ENCODE measurements around the gene TAF1L.
"Not testable (repeated sequence)": the region's sequence is repeated elsewhere in the genome, so short reads cannot be mapped to it uniquely, and the experiment has no call there.

Gene TAF1L, protein sequence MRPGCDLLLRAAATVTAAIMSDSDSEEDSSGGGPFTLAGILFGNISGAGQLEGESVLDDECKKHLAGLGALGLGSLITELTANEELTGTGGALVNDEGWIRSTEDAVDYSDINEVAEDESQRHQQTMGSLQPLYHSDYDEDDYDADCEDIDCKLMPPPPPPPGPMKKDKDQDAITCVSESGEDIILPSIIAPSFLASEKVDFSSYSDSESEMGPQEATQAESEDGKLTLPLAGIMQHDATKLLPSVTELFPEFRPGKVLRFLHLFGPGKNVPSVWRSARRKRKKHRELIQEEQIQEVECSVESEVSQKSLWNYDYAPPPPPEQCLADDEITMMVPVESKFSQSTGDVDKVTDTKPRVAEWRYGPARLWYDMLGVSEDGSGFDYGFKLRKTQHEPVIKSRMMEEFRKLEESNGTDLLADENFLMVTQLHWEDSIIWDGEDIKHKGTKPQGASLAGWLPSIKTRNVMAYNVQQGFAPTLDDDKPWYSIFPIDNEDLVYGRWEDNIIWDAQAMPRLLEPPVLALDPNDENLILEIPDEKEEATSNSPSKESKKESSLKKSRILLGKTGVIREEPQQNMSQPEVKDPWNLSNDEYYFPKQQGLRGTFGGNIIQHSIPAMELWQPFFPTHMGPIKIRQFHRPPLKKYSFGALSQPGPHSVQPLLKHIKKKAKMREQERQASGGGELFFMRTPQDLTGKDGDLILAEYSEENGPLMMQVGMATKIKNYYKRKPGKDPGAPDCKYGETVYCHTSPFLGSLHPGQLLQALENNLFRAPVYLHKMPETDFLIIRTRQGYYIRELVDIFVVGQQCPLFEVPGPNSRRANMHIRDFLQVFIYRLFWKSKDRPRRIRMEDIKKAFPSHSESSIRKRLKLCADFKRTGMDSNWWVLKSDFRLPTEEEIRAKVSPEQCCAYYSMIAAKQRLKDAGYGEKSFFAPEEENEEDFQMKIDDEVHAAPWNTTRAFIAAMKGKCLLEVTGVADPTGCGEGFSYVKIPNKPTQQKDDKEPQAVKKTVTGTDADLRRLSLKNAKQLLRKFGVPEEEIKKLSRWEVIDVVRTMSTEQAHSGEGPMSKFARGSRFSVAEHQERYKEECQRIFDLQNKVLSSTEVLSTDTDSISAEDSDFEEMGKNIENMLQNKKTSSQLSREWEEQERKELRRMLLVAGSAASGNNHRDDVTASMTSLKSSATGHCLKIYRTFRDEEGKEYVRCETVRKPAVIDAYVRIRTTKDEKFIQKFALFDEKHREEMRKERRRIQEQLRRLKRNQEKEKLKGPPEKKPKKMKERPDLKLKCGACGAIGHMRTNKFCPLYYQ (N-terminal part only)

DNA sequence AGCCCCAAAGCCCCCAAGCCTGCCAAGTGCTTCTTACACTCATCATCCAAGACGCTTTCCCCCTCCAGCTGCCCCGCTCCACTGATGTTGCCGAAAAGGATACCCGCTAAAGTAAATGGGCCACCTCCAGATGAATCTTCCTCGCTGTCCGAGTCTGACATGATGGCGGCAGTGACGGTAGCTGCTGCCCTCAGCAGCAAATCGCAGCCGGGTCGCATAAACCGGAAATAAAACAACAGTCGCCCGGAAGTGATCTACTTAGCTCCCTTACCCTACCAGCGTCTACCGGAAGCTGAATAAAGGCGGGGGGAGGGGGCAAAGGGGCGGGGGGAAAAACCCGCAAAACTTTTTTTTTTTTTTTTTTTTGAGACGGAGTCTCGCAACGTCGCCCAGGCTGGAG lies at the start of gene TAF1L:
TAF1L (minus strand) TSS at position 308 of the 400 bp plus-strand sequence; CDS start at position 218, 90 bp downstream.
- no peak for DNase-seq (ENCODE audit: low read depth in 2 of 2, low spot score in 1 of 2)

DNA sequence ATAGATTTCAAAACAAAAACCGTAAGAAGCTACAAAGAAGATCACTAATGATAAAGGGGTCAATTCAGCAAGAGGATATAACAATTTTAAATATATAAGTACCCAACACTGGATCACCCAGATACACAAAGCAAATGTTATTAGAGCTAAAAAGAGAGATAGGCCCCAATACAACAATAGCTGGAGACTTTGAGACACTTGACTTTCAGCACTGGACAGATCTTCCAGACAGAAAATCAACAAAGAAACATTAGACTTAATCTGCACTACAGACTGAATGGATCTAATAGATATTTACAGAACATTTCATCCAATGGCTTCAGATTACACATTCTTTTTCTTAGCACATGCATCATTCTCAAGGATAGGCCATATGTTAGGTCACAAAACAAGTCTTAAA lies 46.3 kb upstream of the TAF1L start:
- DNase-seq (ENCODE audit: low read depth in 2 of 2, low spot score in 1 of 2) = no peak

DNA sequence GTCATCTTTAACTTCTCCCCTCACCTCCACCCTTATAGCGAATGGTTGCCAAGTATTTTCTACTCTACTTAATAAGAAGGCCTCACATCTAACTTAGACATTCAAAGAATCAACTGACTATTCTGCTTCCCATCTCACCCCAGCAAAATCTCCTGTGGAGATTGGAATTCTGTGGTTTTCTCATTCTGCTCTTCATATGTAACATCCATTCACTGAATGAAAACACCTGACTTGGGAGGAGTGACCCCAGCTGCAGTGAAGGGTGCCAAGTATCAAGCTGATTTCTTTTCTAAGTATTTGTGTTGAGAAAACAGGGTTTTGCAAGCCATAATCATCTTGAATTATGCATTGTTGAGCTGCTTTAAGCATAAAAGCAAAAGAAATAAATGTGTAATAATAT lies 42.5 kb upstream of the TAF1L start:
- no peak for DNase-seq (ENCODE audit: low read depth in 2 of 2, low spot score in 1 of 2)

DNA sequence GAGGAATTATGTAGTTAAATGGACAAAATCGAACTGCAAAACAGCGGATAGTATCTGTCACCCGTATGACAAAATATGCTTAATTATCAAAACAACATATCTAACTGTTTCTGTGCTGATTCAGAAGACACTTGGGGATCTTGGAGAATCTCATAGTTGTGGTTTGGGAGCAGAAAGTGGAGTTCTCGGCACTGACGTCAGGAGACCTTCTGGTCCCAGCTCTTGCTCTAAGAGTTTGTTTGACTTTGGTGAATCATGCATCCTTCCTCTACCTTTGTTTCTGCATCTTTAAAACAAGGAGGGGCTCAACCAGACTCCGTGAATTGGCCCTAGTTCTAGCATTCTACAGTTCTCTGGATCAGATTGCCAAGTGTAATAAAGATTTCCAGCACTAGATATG lies 37.0 kb upstream of the TAF1L start:
- DNase-seq (ENCODE audit: low read depth in 2 of 2, low spot score in 1 of 2) = no peak

DNA sequence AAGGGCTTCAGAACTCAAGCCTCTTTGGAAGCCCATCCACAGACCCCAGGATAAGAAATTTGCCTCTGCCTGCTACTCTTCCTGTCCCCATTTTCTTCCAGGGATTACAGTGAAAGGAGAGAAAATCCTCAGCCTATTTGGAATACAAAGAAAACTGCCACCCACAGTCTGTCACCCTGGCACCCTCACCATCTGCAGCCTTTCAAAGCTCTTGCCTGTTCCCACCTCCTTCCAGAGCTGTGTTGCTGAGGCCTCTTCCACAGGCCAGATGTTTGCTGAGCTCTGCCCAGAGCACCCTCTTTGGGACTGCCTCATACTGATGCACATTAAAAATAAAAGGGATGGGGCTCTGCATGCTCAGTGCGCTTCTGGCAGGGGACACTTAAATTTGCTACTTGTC lies 35.9 kb upstream of the TAF1L start:
- no peak for DNase-seq (ENCODE audit: low read depth in 2 of 2, low spot score in 1 of 2)

DNA sequence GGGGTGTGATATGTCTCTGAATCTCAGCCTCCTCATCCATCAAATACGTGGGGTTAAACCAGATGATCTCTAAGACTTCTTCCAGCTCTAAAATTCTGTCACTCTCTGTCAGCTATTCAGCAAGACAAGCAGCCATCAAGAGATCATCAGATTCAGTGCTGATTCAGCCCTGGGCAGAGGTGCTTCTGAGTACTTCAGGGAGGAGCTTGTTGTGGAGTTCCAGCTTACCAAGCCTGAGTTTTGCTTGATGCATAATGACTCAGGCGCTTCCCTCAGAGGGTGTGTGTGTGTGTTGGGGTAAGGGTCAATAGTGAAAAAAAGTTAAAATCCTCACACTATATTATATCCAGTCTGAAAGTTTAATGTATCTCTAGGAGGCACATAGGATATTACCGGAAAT lies 29.6 kb upstream of the TAF1L start:
- no peak for DNase-seq (ENCODE audit: low read depth in 2 of 2, low spot score in 1 of 2)

DNA sequence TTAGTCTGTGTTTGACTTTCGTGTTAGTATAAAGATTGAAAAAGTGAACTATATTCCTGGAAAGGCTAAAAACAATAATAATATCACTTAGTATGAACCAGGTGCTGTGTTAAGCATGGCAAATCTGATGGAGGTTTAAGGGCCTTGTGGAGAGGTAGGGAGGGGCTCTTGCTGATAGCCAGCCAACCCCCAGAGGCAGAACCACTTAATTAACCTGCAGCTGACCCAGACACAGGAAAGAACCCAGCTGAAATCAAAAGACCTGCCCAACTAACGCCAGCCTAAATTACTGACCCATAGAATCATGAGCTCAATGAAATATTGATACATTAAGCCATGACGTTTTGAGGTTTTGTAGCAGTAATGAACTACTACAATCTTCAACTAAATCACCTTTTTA lies 28.3 kb upstream of the TAF1L start:
- DNase-seq (ENCODE audit: low read depth in 2 of 2, low spot score in 1 of 2) = no peak

DNA sequence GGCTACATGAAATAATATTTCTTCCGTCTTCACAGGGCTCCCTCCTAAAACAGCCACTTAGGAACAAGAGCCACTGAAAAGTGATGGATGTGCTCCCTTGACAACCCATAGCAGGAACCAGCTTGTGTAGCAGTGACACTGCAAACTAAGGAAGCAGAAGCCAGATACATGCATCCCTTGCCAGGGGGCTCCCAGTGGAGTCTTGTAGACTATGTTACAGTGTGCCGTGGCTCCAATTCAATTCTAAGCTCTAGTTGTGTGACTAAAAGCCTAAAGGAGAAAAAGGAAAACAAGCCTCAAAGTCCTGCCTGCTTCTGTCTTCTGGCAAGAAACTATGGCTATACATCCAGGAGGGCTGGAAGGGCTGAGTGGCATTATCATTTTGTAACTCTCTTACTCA lies 12.2 kb upstream of the TAF1L start:
- DNase-seq (ENCODE audit: low read depth in 2 of 2, low spot score in 1 of 2) = no peak

DNA sequence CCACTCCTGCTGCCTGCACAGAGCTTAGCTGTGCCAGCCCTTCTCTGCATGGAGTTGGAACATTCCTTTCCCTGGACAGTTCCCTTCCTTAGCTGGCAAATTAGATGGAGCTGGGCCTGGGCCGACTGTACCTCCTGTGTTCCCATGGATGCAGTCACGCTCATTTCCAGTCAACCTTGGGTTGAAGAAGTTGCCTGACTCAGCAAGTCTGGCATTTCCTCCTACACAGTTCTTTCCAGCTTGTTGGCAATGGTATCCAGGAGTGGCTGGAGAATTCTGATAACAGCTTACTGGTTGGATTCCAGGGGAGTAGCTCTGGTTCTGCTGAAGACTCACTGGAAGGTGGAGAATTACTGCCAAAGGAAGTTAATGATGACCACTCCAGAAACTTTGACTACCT lies 9.2 kb upstream of the TAF1L start:
- no peak for DNase-seq (ENCODE audit: low read depth in 2 of 2, low spot score in 1 of 2)

DNA sequence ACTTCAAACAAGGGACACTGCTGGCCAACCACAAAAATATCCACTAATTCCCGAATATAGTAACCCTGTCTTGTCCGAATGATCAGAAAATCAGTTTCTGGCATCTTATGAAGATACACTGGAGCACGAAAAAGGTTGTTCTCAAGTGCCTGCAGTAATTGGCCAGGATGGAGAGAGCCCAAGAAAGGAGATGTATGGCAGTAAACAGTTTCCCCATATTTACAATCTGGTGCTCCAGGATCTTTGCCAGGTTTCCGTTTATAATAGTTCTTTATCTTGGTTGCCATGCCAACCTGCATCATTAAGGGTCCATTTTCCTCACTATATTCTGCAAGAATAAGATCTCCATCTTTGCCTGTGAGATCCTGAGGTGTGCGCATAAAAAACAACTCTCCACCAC lies 2.3 kb downstream of the TAF1L start:
- DNase-seq (ENCODE audit: low read depth in 2 of 2, low spot score in 1 of 2) = not testable (repeated sequence)

DNA sequence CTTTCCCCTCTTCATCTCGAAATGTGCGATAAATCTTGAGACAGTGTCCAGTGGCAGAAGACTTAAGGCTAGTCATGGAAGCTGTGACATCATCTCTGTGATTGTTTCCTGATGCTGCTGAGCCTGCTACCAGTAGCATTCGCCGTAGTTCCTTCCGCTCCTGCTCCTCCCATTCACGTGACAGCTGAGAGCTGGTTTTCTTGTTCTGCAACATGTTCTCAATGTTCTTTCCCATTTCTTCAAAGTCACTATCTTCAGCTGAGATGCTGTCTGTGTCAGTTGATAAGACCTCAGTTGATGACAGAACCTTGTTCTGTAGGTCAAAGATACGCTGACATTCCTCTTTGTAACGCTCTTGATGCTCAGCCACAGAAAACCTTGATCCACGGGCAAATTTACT lies 3.5 kb downstream of the TAF1L start:
- DNase-seq (ENCODE audit: low read depth in 2 of 2, low spot score in 1 of 2) = no peak

DNA sequence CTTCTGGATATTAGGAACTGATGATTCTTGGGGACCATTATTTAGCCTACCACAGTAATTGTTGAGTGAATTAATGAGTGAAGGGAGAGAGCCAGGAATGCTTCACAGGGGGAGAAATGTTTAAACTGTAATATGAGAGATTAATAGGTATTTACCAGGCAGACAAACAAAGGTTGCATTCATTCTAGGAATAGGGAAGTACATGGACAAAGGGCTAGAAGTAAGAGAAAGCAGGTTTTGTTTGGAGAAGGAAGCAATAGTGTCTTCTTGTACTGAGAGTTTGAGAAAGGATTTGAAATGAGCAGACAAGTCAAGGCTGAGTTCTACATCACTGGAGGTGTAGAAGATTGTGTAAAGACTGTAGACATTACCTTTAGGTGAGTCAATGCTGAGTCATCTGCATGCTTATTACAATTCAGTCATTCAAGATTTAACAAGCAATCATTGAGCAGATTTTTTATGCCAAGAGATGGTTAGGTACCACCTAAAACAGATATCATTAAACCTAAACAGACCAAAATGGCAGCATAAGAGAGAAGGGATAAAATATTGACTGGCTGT lies 8.0 kb downstream of the TAF1L start:
- DNase-seq (ENCODE audit: low read depth in 2 of 2, low spot score in 1 of 2) = no peak

DNA sequence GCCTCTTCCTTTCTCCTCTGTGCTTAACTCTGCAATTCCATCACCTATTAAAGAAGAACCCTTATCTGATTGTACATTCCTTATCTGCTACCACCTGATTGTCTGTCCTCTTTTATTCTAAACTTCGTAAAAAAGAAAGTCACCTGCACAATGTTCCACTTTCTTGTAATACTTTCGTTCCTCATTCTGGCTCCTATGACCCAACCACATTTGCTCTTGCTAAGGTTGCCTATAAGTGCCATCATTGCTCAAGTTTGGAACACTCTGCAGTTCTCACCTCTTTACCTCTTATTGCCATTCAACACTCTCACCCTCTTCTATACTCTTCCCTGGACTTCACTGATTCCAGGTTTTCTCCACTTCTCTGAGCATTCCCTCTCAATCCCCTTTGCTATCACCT lies 10.1 kb downstream of the TAF1L start:
- no peak for DNase-seq (ENCODE audit: low read depth in 2 of 2, low spot score in 1 of 2)

DNA sequence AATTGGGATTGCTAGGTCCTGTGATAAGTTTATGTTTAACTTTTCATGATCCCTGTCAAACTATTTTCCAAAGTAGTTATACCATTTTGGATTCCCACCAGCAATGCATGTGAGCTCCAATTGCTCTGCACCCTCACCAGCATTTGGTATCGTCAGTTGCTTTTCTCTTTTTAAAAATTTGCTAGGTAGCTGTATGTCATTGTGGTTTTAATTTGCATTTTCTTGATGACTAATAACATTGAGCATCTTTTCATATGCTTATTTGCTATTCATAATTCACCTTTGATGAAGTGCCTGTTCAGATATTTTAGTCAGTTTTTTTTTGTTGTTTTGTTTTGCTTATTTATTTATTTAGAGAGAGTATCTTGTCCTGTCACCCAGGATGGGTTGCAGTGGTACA lies 12.5 kb downstream of the TAF1L start:
- DNase-seq (ENCODE audit: low read depth in 2 of 2, low spot score in 1 of 2) = no peak

DNA sequence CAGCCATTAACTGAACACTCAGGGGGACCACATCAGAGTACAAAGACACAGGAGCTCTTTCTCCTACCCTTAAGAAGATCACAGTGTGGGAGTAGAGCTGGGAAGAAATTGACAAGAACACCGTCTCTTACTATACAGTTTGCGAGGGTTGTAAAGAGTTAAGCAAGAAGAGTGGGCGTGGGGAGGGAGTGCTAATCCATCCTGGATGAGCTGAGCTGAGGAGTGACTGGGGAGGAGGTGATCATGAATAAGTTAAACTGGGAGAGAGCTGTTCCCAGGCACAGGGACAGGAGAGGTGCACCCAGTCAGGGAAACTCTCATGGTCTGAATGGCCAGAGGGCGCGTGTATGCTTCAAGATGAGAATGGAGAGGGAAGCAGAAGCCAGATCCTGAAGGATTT lies 17.2 kb downstream of the TAF1L start:
- no peak for DNase-seq (ENCODE audit: low read depth in 2 of 2, low spot score in 1 of 2)

DNA sequence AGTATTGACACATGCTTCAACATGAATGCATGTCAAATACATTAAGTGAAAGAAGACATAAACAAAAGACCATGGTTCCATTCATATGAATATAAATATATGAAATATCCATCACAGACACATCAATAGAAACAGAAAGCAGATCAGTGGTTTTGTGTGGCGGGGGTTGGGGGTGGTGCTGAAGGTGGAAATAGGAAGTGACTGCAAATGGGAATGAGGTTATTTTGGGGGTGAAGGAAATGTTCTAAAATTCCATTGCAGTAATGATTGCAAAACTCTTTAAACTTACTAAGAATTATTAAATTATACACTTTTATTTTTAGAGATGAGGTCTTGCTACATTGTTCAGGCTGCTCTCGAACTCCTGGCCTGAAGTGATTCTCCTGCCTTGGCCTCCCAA lies 28.7 kb downstream of the TAF1L start:
- no peak for DNase-seq (ENCODE audit: low read depth in 2 of 2, low spot score in 1 of 2)

DNA sequence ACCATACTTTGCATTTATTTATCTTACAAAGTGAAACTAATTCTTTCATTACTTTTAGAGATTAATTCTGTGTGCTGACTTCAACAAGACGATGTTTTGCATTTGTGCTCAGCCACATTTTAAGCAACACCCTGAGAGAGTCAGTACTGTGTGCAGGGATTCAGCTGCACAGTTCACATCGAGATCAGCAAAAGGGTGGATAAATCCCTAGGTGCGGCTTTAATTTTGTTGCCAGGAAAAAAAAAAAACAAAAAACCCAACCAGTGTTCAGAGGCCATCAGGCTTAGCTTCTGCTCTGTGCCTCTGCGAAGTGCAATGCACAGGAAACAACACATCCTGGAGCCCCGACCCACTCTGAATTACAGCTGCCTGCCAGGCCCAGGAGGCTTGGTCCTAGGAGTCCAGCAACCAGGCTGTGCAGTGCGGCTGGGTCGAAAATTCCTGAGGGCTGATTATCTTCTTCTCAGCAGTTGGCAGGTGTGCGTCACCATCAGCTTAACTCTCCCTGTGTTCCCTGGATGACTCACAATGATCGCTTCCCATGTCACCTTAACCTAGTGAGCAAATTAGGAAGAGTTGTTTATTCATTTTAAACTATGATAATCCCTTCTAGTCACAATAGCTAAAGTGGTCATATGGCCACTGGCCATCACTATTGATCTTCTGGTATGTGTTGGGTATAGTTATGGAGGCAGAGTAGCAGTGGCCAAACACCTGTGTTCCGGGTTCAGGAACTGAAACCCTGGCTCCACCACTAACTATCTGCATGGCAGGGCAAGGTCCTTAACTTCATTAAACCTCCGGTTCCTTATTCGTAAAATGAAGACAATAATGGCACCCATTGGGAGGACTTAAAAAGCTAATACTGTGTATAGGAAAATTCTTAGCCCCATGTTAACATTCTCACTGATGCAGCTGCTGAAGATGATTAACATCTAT lies 31.3 kb downstream of the TAF1L start:
- no peak for DNase-seq (ENCODE audit: low read depth in 2 of 2, low spot score in 1 of 2)

DNA sequence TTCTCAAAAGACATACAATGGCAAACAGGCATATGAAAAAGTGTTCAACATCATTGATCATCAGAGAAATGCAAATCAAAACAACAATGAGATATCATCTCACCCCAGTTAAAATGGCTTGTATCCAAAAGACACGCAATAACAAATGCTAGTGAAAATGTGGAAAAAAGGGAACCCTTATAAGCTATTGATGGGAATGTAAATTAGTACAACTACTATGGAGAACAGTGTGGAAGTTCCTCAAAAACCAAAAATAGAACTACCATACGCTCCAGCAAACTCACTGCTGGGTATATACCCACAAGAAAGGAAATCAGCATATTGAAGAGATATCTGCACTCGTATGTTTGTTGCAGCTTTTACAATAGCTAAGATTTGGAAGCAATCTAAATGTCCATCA lies 36.4 kb downstream of the TAF1L start:
- DNase-seq (ENCODE audit: low read depth in 2 of 2, low spot score in 1 of 2) = not testable (repeated sequence)

DNA sequence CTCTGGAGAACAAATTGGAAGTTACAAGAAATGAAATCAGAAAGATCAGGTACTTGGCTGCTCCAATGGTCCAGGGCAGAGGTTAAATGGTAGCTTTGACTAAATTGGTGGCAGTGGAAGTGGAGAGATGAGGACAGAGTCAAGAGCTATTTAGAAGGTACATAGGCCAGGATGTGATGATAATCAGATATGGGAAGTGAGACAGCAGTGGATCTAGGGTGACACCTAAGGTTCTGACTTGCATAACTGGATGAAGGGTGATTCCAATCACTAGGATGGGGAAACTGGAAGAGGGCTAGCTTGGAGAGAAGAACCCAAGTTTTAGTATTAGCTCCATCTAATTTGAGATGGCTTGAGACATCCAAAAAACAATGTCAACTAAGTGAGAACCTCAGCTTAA lies 38.5 kb downstream of the TAF1L start:
- DNase-seq (ENCODE audit: low read depth in 2 of 2, low spot score in 1 of 2) = no peak

All from stimulated activated CD8-positive, alpha-beta memory T cell treated with anti-CD3 and anti-CD28 coated beads, Interleukin-4, amount 100 ng/mL, for 4 hours (primary cell).